ENCODE results near the gene FOXO3. TPM values are rescaled to one million over a fixed set of nuclear protein-coding genes. Genes with fewer than 3 reads are reported as not detected.

FOXO3 gene
- total RNA-seq, 4 donors from 2014 or later = 133 to 151 (median 148) TPM

- no peak for TF ChIP-seq CTCF (IDR thresholded peaks at IDR 0.05; ENCODE audit: low read depth)
These were observed 172.3 kb downstream of the FOXO3 start for GRCh38 chr6:108733051-108733450.

GRCh38 chr6:108733706-108734265 lies 173.1 kb downstream of the FOXO3 start:
- TF ChIP-seq CTCF (IDR thresholded peaks at IDR 0.05; ENCODE audit: low read depth) = no peak

Small RNA genes lying within 50 kb of the gene (small RNA-seq; reads per million reads assigned to genes)
- gene AL391646.1 (not detected), gene SUMO2P8 (not detected)
